ENCODE data around the gene TMEM201. TPM values are rescaled to one million over a fixed set of nuclear protein-coding genes. Genes with fewer than 3 reads are reported as not detected.

The TMEM201 gene
- total RNA-seq, 4 donors from 2014 or later: 7.0 to 12.4 (median 9.7) TPM

GRCh38 chr1:9603766-9604753, 15.3 kb downstream of the TMEM201 start:
- TF ChIP-seq CTCF (IDR thresholded peaks at IDR 0.05): no peak
- no peak for TF ChIP-seq POLR2A (IDR thresholded peaks at IDR 0.05)
- WGBS, 2 donors: 92% methylated on average over 40 to 42 of the region's 42 CpGs
- no peak overlapping the region for H3K4me3 ChIP-seq (ENCODE audit: low read depth, poor library complexity, severe bottlenecking)
- DNase-seq (ENCODE audit: low spot score in 2 of 2): no peak
- intact Hi-C loops (cut with DNase I; ENCODE audit: low total_unique reads): no loop called here

GRCh38 chr1:9604836-9605235, 16.1 kb downstream of the TMEM201 start:
- 86 to 89% methylated on average over 15 of the region's 15 CpGs for WGBS, 2 donors
- H3K4me3 ChIP-seq (ENCODE audit: low read depth, poor library complexity, severe bottlenecking): no peak overlapping the region
- TF ChIP-seq POLR2A (IDR thresholded peaks at IDR 0.05): no peak
- TF ChIP-seq CTCF (IDR thresholded peaks at IDR 0.05): no peak
- no peak for DNase-seq (ENCODE audit: low spot score in 2 of 2)
- intact Hi-C loops (cut with DNase I; ENCODE audit: low total_unique reads): no loop called here

- DNase-seq (ENCODE audit: low spot score in 2 of 2): no peak
Observed at GRCh38 chr1:9605946-9606455, 17.3 kb downstream of the TMEM201 start.

GRCh38 chr1:9606458-9606857, 17.7 kb downstream of the TMEM201 start:
- no peak overlapping the region for H3K4me3 ChIP-seq (ENCODE audit: low read depth, poor library complexity, severe bottlenecking)
- no peak for DNase-seq (ENCODE audit: low spot score in 2 of 2)
- 88 to 92% methylated on average over 21 of the region's 21 CpGs for WGBS, 2 donors
- TF ChIP-seq CTCF (IDR thresholded peaks at IDR 0.05): no peak
- no peak for TF ChIP-seq POLR2A (IDR thresholded peaks at IDR 0.05)
- intact Hi-C loops (cut with DNase I; ENCODE audit: low total_unique reads): no loop called here

More at GRCh38 chr1:9605946-9606455, 17.3 kb downstream of the TMEM201 start:
- intact Hi-C loops (cut with DNase I; ENCODE audit: low total_unique reads): no loop called here
- WGBS, 2 donors: 95 to 99% methylated on average over 14 of the region's 14 CpGs
- no peak overlapping the region for H3K4me3 ChIP-seq (ENCODE audit: low read depth, poor library complexity, severe bottlenecking)
- TF ChIP-seq CTCF (IDR thresholded peaks at IDR 0.05): no peak
- no peak for TF ChIP-seq POLR2A (IDR thresholded peaks at IDR 0.05)

GRCh38 chr1:9606948-9607347, 18.2 kb downstream of the TMEM201 start:
- TF ChIP-seq CTCF (IDR thresholded peaks at IDR 0.05) (no peak), POLR2A (IDR thresholded peaks at IDR 0.05) (no peak)
- intact Hi-C loops (cut with DNase I; ENCODE audit: low total_unique reads): no loop called here
- no peak for DNase-seq (ENCODE audit: low spot score in 2 of 2)
- 59 to 65% methylated on average over 10 of the region's 10 CpGs for WGBS, 2 donors
- no peak overlapping the region for H3K4me3 ChIP-seq (ENCODE audit: low read depth, poor library complexity, severe bottlenecking)
